K562 (cell line): ENCODE results near the gene MBD4. TPM values are rescaled to one million over a fixed set of nuclear protein-coding genes. Genes with fewer than 3 reads are reported as not detected.
A peak's percentile ranks its signal among the peaks of the same experiment; 100 is the strongest.

Source experiments
- ATF1 ChIP-seq, 2 experiments: fragments of 450-650 bp in 1 of 2; IDR thresholded peaks; 2 replicates each; pipeline ENCODE4 v1.6.1; 2016; ENCODE audit warnings: missing compliant biosample characterization in 1 of 2, missing genetic modification characterization in 1 of 2
- ATF7 ChIP-seq: fragments of 450-650 bp; IDR thresholded peaks from 2 replicates; pipeline ENCODE4 v1.7.1; 2014; ENCODE audit warnings: mild to moderate bottlenecking, moderate library complexity
- BMI1 ChIP-seq: fragments of 150-350 bp; IDR thresholded peaks from 2 replicates; pipeline ENCODE4 v1.6.1; 2014; ENCODE audit warnings: low read length
- CBFA2T3 ChIP-seq: fragments of 450-650 bp; IDR thresholded peaks from 2 replicates; pipeline ENCODE4 v1.6.1; 2017
- CEBPB ChIP-seq: fragments of 450-650 bp; IDR thresholded peaks from 2 replicates; pipeline ENCODE4 v1.6.1; 2016; ENCODE audit warnings: missing genetic modification characterization, missing compliant biosample characterization
- CSDE1 ChIP-seq, 2 experiments: fragments of 450-650 bp; IDR thresholded peaks; 2 replicates each; pipeline ENCODE4 v1.6.1; 2016; ENCODE audit warnings: mild to moderate bottlenecking in 1 of 2
- FOS ChIP-seq: IDR thresholded peaks from 3 replicates; pipeline ENCODE4 v1.6.1; 2011; ENCODE audit not compliant: insufficient read length; ENCODE audit errors: extremely low read depth
- FOXJ3 ChIP-seq: sonication (generic); formaldehyde crosslinking; IDR thresholded peaks from 2 replicates; pipeline ENCODE4 v1.4.0; 2020; ENCODE audit warnings: mild to moderate bottlenecking, missing genetic modification reagents
- NBN ChIP-seq: fragments of 450-650 bp; IDR thresholded peaks from 2 replicates; pipeline ENCODE4 v1.6.1; 2016; ENCODE audit warnings: low read depth, mild to moderate bottlenecking
- PTRF ChIP-seq: fragments of 450-650 bp; IDR thresholded peaks from 2 replicates; pipeline ENCODE4 v1.6.1; 2016; ENCODE audit warnings: mild to moderate bottlenecking, missing genetic modification characterization, missing compliant biosample characterization
- RFX1 ChIP-seq: fragments of 450-650 bp; IDR thresholded peaks from 2 replicates; pipeline ENCODE4 v1.6.1; 2016; ENCODE audit warnings: mild to moderate bottlenecking, moderate library complexity
- SMAD4 ChIP-seq: fragments of 250-450 bp; sonication (Bioruptor Pico); conservative IDR thresholded peaks from 2 replicates; pipeline ENCODE4 v1.8.0; 2021; ENCODE audit warnings: inconsistent platforms, mild to moderate bottlenecking, moderate library complexity
- SMARCA5 ChIP-seq: fragments of 450-650 bp; IDR thresholded peaks from 2 replicates; pipeline ENCODE4 v1.6.1; 2016
- SRSF3 ChIP-seq: fragments of 200-400 bp; formaldehyde crosslinking; IDR thresholded peaks from 2 replicates; pipeline ENCODE4 v1.6.1; 2016; ENCODE audit warnings: mild to moderate bottlenecking, low read length, moderate library complexity; ENCODE audit not compliant: insufficient read depth
- SUPT5H ChIP-seq: fragments of 450-650 bp; IDR thresholded peaks from 2 replicates; pipeline ENCODE4 v1.6.1; 2016
- TGIF2 ChIP-seq: sonication (generic); formaldehyde crosslinking; IDR thresholded peaks from 2 replicates; pipeline ENCODE4 v1.8.1; 2022; ENCODE audit warnings: mild to moderate bottlenecking, missing genetic modification reagents, moderate library complexity
- U2AF1 ChIP-seq: fragments of 200-400 bp; formaldehyde crosslinking; optimal IDR thresholded peaks from 2 replicates; pipeline ENCODE3; 2017; ENCODE audit warnings: mild to moderate bottlenecking, low read depth, low read length, moderate library complexity
- ZBED1 ChIP-seq: IDR thresholded peaks from 2 replicates; pipeline ENCODE4 v1.6.1; 2014
- polyA plus RNA-seq, 8 experiments: library from polyadenylated mRNA; depleted of rRNA in 4 of 8; stranded (reverse) in 5 of 8; unstranded in 3 of 8; fragments of >200 nt; fragmentation: Nextera tagmentation in 2 of 8; fragmentation: Illumina TruSeq in 1 of 8; extraction: Ambion mirVana in 2 of 8; extraction: Trizol in 1 of 8; gene quantifications; 2 replicates each; pipeline versions ENCODE4 v1.2.1 to v1.2.3, GENCODE V29; 2011 to 2014; ENCODE audit warnings: inconsistent platforms in 1 of 8, missing spikeins in 1 of 8
- total RNA-seq, 7 experiments: library from RNA; depleted of rRNA in 6 of 7; stranded (reverse); fragments of >200 nt in 6 of 7; fragmentation: Illumina TruSeq in 2 of 7; extraction: Trizol in 2 of 7; gene quantifications; 2 replicates each; pipeline versions ENCODE4 v1.2.1 to v1.2.3, GENCODE V29; 2011 to 2021; ENCODE audit warnings: low replicate concordance in 1 of 7
- TF ChIP-seq, protein P1 (sequence below), 2 experiments: fragments of 450-650 bp; conservative IDR thresholded peaks; 2 replicates each; pipeline ENCODE4 v1.6.1; 2017; ENCODE audit warnings: mild to moderate bottlenecking in 2 of 2, moderate library complexity in 2 of 2
- TF ChIP-seq, protein P2 (sequence below): fragments of 450-650 bp; IDR thresholded peaks from 2 replicates; pipeline ENCODE4 v1.7.0; 2016; ENCODE audit warnings: borderline replicate concordance
- TF ChIP-seq, protein P3 (sequence below): sonication (generic); formaldehyde crosslinking; IDR thresholded peaks from 2 replicates; pipeline ENCODE4 v1.8.0; 2023; ENCODE audit warnings: mild to moderate bottlenecking, missing genetic modification reagents
- TF ChIP-seq, protein P4 (sequence below): fragments of 250-450 bp; sonication (Bioruptor Pico); IDR thresholded peaks from 2 replicates; pipeline ENCODE4 v1.8.0; 2021; ENCODE audit warnings: moderate library complexity, mild to moderate bottlenecking, inconsistent platforms

The MBD4 gene
- total and polyA plus RNA-seq, 9 of the 15 experiments (the other 6 are each of a cell fraction or from before 2014, with no cell fraction given) = 13.3 to 63.9 (median 39.0) TPM

DNA sequence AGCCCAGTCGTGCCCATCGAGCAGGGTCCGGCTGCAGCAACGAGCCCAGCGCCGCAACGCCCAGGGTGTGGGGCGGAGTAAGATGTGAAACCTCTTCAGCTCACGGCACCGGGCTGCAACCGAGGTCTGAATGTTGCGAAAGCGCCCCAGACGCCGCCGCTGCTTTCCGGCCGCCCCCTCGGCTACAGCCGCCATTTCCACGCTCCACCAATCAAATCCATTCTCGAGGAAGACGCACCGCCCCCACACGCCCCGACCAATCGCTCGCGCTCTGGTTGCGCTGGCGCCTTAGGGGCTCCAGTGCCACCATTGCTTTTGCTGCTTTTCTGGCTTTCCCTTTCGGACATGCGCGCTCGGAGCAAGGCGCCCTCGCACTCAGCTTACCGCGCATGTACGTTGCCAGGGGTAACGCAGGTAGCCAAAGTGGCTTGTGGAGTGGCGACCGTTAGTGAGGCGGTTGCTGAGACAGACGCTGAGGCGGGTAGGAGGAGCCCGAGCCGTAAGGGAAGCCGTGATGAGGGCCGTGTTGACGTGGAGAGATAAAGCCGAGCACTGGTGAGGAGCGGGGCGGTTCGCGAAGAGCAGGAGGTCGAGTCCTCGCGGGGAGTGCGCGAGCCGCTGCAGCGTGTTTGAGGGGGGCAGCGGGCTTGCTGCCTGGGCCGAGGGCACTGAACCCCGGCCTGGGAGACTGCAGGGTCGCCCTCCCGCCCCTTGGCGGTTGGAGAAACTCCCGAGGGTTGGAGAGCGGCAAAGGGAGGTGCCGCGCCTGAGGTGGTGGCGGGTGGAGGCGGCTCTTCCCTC lies at the start of gene MBD4, which contains the start of gene IFT122 (continued):
- TF ChIP-seq PTRF (no peak), BMI1 (peak; percentile 91), ATF7 (peak; percentile 57; the same call in 1 of the 2 replicates), NBN (peak; percentile 79; the same call in 1 of the 2 replicates), FOXJ3 (CRISPR knock-in tag) (no peak), SUPT5H (peak; percentile 92), SMARCA5 (no peak), ATF1 (CRISPR knock-in tag; IDR thresholded peaks at IDR 0.05) (no peak), ATF1 (tag; IDR thresholded peaks at IDR 0.05) (peak; percentile 91), SMAD4 (CRISPR knock-in tag) (peak; percentile 69), SRSF3 (no peak), RFX1 (peak; percentile 99), CSDE1 (IDR thresholded peaks at IDR 0.05) (peak in 1 of 2 experiments; percentile 94; a peak in 2 of 4 replicates), CBFA2T3 (peak; percentile 47; the same call in 1 of the 2 replicates), ZBED1 (no peak), CEBPB (tag) (peak; percentile 99), TGIF2 (CRISPR knock-in tag) (no peak), FOS (peak; percentile 77), U2AF1 (no peak)
- TF ChIP-seq, protein P1, sequence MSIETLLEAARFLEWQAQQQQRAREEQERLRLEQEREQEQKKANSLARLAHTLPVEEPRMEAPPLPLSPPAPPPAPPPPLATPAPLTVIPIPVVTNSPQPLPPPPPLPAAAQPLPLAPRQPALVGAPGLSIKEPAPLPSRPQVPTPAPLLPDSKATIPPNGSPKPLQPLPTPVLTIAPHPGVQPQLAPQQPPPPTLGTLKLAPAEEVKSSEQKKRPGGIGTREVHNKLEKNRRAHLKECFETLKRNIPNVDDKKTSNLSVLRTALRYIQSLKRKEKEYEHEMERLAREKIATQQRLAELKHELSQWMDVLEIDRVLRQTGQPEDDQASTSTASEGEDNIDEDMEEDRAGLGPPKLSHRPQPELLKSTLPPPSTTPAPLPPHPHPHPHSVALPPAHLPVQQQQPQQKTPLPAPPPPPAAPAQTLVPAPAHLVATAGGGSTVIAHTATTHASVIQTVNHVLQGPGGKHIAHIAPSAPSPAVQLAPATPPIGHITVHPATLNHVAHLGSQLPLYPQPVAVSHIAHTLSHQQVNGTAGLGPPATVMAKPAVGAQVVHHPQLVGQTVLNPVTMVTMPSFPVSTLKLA (conservative IDR thresholded peaks at IDR 0.05) = peak; percentile 42 to 78; a peak in 3 of 4 replicates
- TF ChIP-seq, protein P2, sequence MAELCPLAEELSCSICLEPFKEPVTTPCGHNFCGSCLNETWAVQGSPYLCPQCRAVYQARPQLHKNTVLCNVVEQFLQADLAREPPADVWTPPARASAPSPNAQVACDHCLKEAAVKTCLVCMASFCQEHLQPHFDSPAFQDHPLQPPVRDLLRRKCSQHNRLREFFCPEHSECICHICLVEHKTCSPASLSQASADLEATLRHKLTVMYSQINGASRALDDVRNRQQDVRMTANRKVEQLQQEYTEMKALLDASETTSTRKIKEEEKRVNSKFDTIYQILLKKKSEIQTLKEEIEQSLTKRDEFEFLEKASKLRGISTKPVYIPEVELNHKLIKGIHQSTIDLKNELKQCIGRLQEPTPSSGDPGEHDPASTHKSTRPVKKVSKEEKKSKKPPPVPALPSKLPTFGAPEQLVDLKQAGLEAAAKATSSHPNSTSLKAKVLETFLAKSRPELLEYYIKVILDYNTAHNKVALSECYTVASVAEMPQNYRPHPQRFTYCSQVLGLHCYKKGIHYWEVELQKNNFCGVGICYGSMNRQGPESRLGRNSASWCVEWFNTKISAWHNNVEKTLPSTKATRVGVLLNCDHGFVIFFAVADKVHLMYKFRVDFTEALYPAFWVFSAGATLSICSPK = no peak
- TF ChIP-seq, protein P3, sequence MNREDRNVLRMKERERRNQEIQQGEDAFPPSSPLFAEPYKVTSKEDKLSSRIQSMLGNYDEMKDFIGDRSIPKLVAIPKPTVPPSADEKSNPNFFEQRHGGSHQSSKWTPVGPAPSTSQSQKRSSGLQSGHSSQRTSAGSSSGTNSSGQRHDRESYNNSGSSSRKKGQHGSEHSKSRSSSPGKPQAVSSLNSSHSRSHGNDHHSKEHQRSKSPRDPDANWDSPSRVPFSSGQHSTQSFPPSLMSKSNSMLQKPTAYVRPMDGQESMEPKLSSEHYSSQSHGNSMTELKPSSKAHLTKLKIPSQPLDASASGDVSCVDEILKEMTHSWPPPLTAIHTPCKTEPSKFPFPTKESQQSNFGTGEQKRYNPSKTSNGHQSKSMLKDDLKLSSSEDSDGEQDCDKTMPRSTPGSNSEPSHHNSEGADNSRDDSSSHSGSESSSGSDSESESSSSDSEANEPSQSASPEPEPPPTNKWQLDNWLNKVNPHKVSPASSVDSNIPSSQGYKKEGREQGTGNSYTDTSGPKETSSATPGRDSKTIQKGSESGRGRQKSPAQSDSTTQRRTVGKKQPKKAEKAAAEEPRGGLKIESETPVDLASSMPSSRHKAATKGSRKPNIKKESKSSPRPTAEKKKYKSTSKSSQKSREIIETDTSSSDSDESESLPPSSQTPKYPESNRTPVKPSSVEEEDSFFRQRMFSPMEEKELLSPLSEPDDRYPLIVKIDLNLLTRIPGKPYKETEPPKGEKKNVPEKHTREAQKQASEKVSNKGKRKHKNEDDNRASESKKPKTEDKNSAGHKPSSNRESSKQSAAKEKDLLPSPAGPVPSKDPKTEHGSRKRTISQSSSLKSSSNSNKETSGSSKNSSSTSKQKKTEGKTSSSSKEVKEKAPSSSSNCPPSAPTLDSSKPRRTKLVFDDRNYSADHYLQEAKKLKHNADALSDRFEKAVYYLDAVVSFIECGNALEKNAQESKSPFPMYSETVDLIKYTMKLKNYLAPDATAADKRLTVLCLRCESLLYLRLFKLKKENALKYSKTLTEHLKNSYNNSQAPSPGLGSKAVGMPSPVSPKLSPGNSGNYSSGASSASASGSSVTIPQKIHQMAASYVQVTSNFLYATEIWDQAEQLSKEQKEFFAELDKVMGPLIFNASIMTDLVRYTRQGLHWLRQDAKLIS (CRISPR knock-in tag) = no peak
- TF ChIP-seq, protein P4, sequence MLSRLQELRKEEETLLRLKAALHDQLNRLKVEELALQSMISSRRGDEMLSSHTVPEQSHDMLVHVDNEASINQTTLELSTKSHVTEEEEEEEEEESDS (CRISPR knock-in tag) = no peak
